Thyroid gland (tissue), 4 donors: ENCODE data around the gene DROSHA. TPM values are rescaled to one million over a fixed set of nuclear protein-coding genes. Genes with fewer than 3 reads are reported as not detected.

Source experiments
- DNase-seq, 2 donors: peaks; one replicate each; pipeline ENCODE4 v3.0.0-alpha.2; 2019
- H3K27ac ChIP-seq, 3 donors: fragments of 200-600 bp; sonication (generic); 1 replicate in 2 of 3; 2 replicates in 1 of 3; pipeline ENCODE4 v1.5.1; 2016 to 2019; ENCODE audit warnings: mild to moderate bottlenecking in 1 of 3, moderate library complexity in 1 of 3
- H3K27me3 ChIP-seq: fragments of 200-600 bp; sonication (generic); one replicate; pipeline ENCODE4 v1.5.1; 2019
- H3K36me3 ChIP-seq, 2 donors: fragments of 200-600 bp; sonication (generic); one replicate each; pipeline ENCODE4 v1.5.1; 2016 to 2019
- H3K4me1 ChIP-seq, 2 donors: fragments of 200-600 bp; sonication (generic); one replicate each; pipeline ENCODE4 v1.5.1; 2017 to 2019
- H3K4me3 ChIP-seq, 3 donors: fragments of 200-600 bp; sonication (generic); replicated peaks in 1 of 3; 1 replicate in 2 of 3; 2 replicates in 1 of 3; pipeline ENCODE4 v1.5.1; 2016; ENCODE audit warnings: mild to moderate bottlenecking in 1 of 3
- H3K9me3 ChIP-seq: fragments of 200-600 bp; sonication (generic); one replicate; pipeline ENCODE4 v1.5.1; 2017
- POLR2A ChIP-seq, 2 donors: fragments of 450-650 bp; IDR thresholded peaks; one replicate each; pipeline ENCODE4 v1.6.1; 2017; ENCODE audit warnings: antibody characterized with exemption in 2 of 2, mild to moderate bottlenecking in 2 of 2, moderate library complexity in 1 of 2
- WGBS, 2 donors: methylation state at CpG; one replicate each; pipeline ENCODE4 v1.1.5; 2017; 5-methylcytosine and 5-hydroxymethylcytosine counted together
- intact Hi-C: fragments of 100-400 bp; cut with DNase I; formaldehyde crosslinking; loops from one replicate; pipeline ENCODE4 v1.15.1; 2023
- total RNA-seq, 4 donors: library from RNA; depleted of rRNA; stranded (reverse); fragments of >200 nt; gene quantifications; one replicate each; pipeline ENCODE4 v1.2.3, GENCODE V29; 2016
- TF ChIP-seq, protein P1 (sequence below), 6 experiments: fragments of 200-600 bp in 3 of 6; fragments of 450-650 bp in 3 of 6; sonication (generic) in 3 of 6; IDR thresholded peaks; one replicate each; pipeline ENCODE4 v1.5.1; 2016 to 2019; ENCODE audit warnings: antibody characterized with exemption in 6 of 6, mild to moderate bottlenecking in 2 of 6, inconsistent platforms in 1 of 6, moderate library complexity in 1 of 6

Gene DROSHA
- total RNA-seq, 4 donors from 2014 or later: 45.6 to 52.3 (median 46.2) TPM

DNA sequence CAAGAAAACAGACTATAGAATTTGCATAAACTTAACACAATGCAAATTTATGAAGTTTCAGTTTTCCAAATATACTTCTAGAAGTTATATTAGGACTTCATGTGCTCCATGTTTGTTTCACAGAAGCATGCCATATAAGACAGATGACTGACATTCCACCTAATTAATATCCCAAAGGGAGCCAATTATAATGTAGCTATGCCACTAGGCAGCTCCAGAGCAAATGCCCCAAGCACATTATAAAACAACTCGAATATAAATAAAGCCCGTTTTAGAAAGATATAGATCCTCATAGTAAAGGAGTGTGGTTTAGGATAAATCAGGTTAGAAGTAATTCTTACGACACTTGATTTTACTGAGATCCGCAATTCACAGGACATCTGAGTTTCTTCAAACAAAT lies 8.9 kb downstream of the DROSHA start:
- Histone ChIP-seq H3K9me3 (no peaks in the 10 kb centered on the region), H3K27ac (no peak overlapping the region), H3K4me1 (no peaks in the 10 kb centered on the region), H3K4me3 (no peak overlapping the region), H3K27me3 (no peaks in the 10 kb centered on the region), H3K36me3 (peaks cover 32 to 42% of the 10 kb centered on the region in 2 donors)
- DNase-seq: no peak
- intact Hi-C loops: no loop called here
- WGBS, 2 donors: 93 to 97% methylated on average over 4 of the region's 4 CpGs
- TF ChIP-seq POLR2A (IDR thresholded peaks at IDR 0.05): no peak
- TF ChIP-seq, protein P1, sequence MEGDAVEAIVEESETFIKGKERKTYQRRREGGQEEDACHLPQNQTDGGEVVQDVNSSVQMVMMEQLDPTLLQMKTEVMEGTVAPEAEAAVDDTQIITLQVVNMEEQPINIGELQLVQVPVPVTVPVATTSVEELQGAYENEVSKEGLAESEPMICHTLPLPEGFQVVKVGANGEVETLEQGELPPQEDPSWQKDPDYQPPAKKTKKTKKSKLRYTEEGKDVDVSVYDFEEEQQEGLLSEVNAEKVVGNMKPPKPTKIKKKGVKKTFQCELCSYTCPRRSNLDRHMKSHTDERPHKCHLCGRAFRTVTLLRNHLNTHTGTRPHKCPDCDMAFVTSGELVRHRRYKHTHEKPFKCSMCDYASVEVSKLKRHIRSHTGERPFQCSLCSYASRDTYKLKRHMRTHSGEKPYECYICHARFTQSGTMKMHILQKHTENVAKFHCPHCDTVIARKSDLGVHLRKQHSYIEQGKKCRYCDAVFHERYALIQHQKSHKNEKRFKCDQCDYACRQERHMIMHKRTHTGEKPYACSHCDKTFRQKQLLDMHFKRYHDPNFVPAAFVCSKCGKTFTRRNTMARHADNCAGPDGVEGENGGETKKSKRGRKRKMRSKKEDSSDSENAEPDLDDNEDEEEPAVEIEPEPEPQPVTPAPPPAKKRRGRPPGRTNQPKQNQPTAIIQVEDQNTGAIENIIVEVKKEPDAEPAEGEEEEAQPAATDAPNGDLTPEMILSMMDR (IDR thresholded peaks at IDR 0.05): no peak

- Histone ChIP-seq H3K27ac (no peak overlapping the region), H3K36me3 (peaks cover 33 to 51% of the 10 kb centered on the region in 2 donors), H3K9me3 (no peaks in the 10 kb centered on the region), H3K4me1 (no peaks in the 10 kb centered on the region), H3K4me3 (no peak overlapping the region), H3K27me3 (no peaks in the 10 kb centered on the region)
- no peak for TF ChIP-seq POLR2A (IDR thresholded peaks at IDR 0.05)
- TF ChIP-seq, protein P1 (IDR thresholded peaks at IDR 0.05): no peak
- intact Hi-C loops: no loop called here
- no peak for DNase-seq
- WGBS, 2 donors: 62 to 75% methylated on average over 1 of the region's 1 CpG
Measured at GRCh38 chr5:31516802-31517201, 15.1 kb downstream of the DROSHA start.

- 97 to 98% methylated on average over 4 of the region's 4 CpGs for whole genome bisulfite sequencing, 2 donors
Measured at GRCh38 chr5:31511305-31511704, 20.6 kb downstream of the DROSHA start.

GRCh38 chr5:31504529-31504928 lies 27.4 kb downstream of the DROSHA start:
- no peak overlapping the region for H3K27ac ChIP-seq
- no peak overlapping the region for H3K4me3 ChIP-seq
- no peak for DNase-seq
- intact Hi-C loops: no loop called here
- no peaks in the 10 kb centered on the region for H3K9me3 ChIP-seq
- H3K4me1 ChIP-seq: no peaks in the 10 kb centered on the region
- TF ChIP-seq POLR2A (IDR thresholded peaks at IDR 0.05): no peak
- TF ChIP-seq, protein P1 (IDR thresholded peaks at IDR 0.05): no peak
- peaks cover 38 to 70% of the 10 kb centered on the region in 2 donors for H3K36me3 ChIP-seq
- no peaks in the 10 kb centered on the region for H3K27me3 ChIP-seq
- 91 to 93% methylated on average over 10 of the region's 10 CpGs for WGBS, 2 donors

More at GRCh38 chr5:31511305-31511704, 20.6 kb downstream of the DROSHA start:
- intact Hi-C loops: no loop called here
- no peak for DNase-seq
- H3K27me3 ChIP-seq: no peaks in the 10 kb centered on the region
- TF ChIP-seq, protein P1 (IDR thresholded peaks at IDR 0.05): no peak
- no peak for TF ChIP-seq POLR2A (IDR thresholded peaks at IDR 0.05)
- no peak overlapping the region for H3K27ac ChIP-seq
- no peaks in the 10 kb centered on the region for H3K9me3 ChIP-seq
- H3K4me1 ChIP-seq: no peaks in the 10 kb centered on the region
- H3K4me3 ChIP-seq: no peak overlapping the region
- peaks cover 61 to 76% of the 10 kb centered on the region in 2 donors for H3K36me3 ChIP-seq

- no peak overlapping the region for H3K4me3 ChIP-seq
- intact Hi-C loops: no loop called here
- no peak overlapping the region for H3K27ac ChIP-seq
- H3K9me3 ChIP-seq: no peaks in the 10 kb centered on the region
- H3K27me3 ChIP-seq: no peaks in the 10 kb centered on the region
- 98 to 100% methylated on average over 4 of the region's 4 CpGs for WGBS, 2 donors
- DNase-seq: no peak
- H3K36me3 ChIP-seq: peaks cover 38 to 61% of the 10 kb centered on the region in 2 donors
- no peaks in the 10 kb centered on the region for H3K4me1 ChIP-seq
- no peak for TF ChIP-seq POLR2A (IDR thresholded peaks at IDR 0.05)
- TF ChIP-seq, protein P1 (IDR thresholded peaks at IDR 0.05): no peak
Measured at GRCh38 chr5:31502506-31502905, 29.4 kb downstream of the DROSHA start.
